ENCODE data around the gene CILP. TPM values are rescaled to one million over a fixed set of nuclear protein-coding genes. Genes with fewer than 3 reads are reported as not detected.

The CILP gene
- total and polyA plus RNA-seq, 2 donors from 2014 or later, result 0.37 to 1.5 TPM

DNA sequence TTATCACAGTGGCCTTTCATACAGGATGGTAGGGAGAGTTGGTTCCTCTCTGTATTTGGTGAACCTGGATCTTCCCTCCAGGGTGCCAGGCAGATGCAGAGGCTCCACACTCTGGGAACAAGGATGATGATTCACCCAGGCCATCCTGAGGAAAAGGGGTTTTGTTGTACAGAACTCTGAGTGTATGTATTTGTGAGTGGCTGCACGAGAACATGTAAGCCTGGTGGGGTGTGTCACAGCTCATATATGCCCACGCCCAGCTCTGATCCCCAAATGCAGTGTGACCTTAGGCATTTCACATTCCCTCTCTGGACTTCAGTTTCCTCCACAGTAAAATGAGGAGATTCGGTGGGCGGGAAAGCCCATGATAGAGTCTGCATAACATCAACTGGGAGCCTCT, 11.6 kb upstream of the CILP start:
- intact Hi-C loops (cut with DNase I), result no loop called here
- no peak for FAIRE-seq
- DNase-seq, result no peak

DNA sequence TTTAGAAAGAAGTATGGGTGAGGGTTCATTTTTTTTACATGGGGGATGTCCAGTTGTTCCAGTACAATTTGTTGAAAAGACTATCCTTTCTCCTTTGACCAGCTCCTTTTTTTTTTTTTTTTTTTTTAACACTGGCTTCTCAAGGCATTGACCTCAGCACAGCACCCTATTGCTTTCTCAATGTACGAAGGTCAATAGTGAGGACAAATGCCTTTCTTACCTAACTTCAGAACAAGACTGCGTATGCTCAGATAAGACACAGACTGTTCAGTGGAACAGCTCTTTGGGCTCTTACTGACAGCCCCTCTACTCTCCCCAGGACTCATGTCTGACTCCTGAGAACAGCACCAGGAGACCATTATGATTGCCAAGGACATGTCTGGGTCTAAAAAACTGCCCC, 10.4 kb upstream of the CILP start:
- TF ChIP-seq, protein P1, sequence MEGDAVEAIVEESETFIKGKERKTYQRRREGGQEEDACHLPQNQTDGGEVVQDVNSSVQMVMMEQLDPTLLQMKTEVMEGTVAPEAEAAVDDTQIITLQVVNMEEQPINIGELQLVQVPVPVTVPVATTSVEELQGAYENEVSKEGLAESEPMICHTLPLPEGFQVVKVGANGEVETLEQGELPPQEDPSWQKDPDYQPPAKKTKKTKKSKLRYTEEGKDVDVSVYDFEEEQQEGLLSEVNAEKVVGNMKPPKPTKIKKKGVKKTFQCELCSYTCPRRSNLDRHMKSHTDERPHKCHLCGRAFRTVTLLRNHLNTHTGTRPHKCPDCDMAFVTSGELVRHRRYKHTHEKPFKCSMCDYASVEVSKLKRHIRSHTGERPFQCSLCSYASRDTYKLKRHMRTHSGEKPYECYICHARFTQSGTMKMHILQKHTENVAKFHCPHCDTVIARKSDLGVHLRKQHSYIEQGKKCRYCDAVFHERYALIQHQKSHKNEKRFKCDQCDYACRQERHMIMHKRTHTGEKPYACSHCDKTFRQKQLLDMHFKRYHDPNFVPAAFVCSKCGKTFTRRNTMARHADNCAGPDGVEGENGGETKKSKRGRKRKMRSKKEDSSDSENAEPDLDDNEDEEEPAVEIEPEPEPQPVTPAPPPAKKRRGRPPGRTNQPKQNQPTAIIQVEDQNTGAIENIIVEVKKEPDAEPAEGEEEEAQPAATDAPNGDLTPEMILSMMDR (IDR thresholded peaks at IDR 0.05; ENCODE audit: borderline replicate concordance, extremely low read depth, insufficient read depth), result no peak
- Histone ChIP-seq H3K9me3 (ENCODE audit: control insufficient read depth in 2 of 3, insufficient read depth in 1 of 3, low read length in 3 of 3) (no peaks in the 10 kb centered on the region), H3K9ac (ENCODE audit: low read length in 3 of 3) (no peak overlapping the region), H3K36me3 (ENCODE audit: control insufficient read depth in 2 of 3, insufficient read depth in 3 of 3, low read length in 3 of 3) (no peaks in the 10 kb centered on the region), H3K4me3 (ENCODE audit: low read length in 3 of 3) (no peak overlapping the region), H3K4me1 (ENCODE audit: control insufficient read depth in 2 of 3, insufficient read depth in 2 of 3, low read depth in 1 of 3, low read length in 3 of 3) (no peaks in the 10 kb centered on the region), H3K27ac (ENCODE audit: low read depth in 2 of 2, low read length in 2 of 2) (no peak overlapping the region), H3K27me3 (ENCODE audit: control insufficient read depth, insufficient read depth, low read length) (no peaks in the 10 kb centered on the region)
- no peak for FAIRE-seq
- no peak for DNase-seq
- intact Hi-C loops (cut with DNase I), result no loop called here

More for the DNA sequence above, 11.6 kb upstream of the CILP start:
- no peak overlapping the region for H3K9ac ChIP-seq (ENCODE audit: low read length in 3 of 3)
- H3K27ac ChIP-seq (ENCODE audit: low read depth in 2 of 2, low read length in 2 of 2), result no peak overlapping the region
- no peaks in the 10 kb centered on the region for H3K4me1 ChIP-seq (ENCODE audit: control insufficient read depth in 2 of 3, insufficient read depth in 2 of 3, low read depth in 1 of 3, low read length in 3 of 3)
- TF ChIP-seq, protein P1 (IDR thresholded peaks at IDR 0.05; ENCODE audit: borderline replicate concordance, extremely low read depth, insufficient read depth), result no peak
- no peaks in the 10 kb centered on the region for H3K36me3 ChIP-seq (ENCODE audit: control insufficient read depth in 2 of 3, insufficient read depth in 3 of 3, low read length in 3 of 3)
- no peak overlapping the region for H3K4me3 ChIP-seq (ENCODE audit: low read length in 3 of 3)
- no peaks in the 10 kb centered on the region for H3K27me3 ChIP-seq (ENCODE audit: control insufficient read depth, insufficient read depth, low read length)
- H3K9me3 ChIP-seq (ENCODE audit: control insufficient read depth in 2 of 3, insufficient read depth in 1 of 3, low read length in 3 of 3), result no peaks in the 10 kb centered on the region

DNA sequence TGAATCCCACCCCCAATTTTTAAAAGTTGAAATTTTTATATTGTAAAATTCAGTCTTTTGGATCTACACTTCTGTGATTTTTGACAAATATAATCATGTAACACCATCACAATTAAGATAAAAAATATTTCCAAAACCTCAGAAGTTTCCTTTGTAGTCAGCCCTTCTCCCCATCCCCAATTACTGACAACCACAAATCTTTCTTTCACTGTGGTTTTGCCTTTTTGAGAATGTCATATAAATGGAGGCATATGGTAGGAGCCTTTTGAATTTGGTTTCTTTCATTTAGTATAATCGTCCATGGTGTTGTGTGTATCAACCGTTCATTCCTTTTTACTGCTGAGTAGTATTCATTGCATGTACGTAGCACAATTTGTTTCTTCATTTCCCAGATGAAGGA, 7.9 kb upstream of the CILP start:
- intact Hi-C loops (cut with DNase I), result no loop called here
- FAIRE-seq, result no peak
- no peak overlapping the region for H3K27ac ChIP-seq (ENCODE audit: low read depth in 2 of 2, low read length in 2 of 2)
- TF ChIP-seq, protein P1 (IDR thresholded peaks at IDR 0.05; ENCODE audit: borderline replicate concordance, extremely low read depth, insufficient read depth), result no peak
- no peaks in the 10 kb centered on the region for H3K9me3 ChIP-seq (ENCODE audit: control insufficient read depth in 2 of 3, insufficient read depth in 1 of 3, low read length in 3 of 3)
- H3K4me1 ChIP-seq (ENCODE audit: control insufficient read depth in 2 of 3, insufficient read depth in 2 of 3, low read depth in 1 of 3, low read length in 3 of 3), result no peaks in the 10 kb centered on the region
- DNase-seq, result no peak
- no peaks in the 10 kb centered on the region for H3K36me3 ChIP-seq (ENCODE audit: control insufficient read depth in 2 of 3, insufficient read depth in 3 of 3, low read length in 3 of 3)
- no peak overlapping the region for H3K9ac ChIP-seq (ENCODE audit: low read length in 3 of 3)
- no peaks in the 10 kb centered on the region for H3K27me3 ChIP-seq (ENCODE audit: control insufficient read depth, insufficient read depth, low read length)
- no peak overlapping the region for H3K4me3 ChIP-seq (ENCODE audit: low read length in 3 of 3)

Measured in kidney (tissue), 14 donors.